ENCODE results near the gene MIPOL1.
"Not testable (repeated sequence)": the region's sequence is repeated elsewhere in the genome, so short reads cannot be mapped to it uniquely, and the experiment has no call there.

DNA sequence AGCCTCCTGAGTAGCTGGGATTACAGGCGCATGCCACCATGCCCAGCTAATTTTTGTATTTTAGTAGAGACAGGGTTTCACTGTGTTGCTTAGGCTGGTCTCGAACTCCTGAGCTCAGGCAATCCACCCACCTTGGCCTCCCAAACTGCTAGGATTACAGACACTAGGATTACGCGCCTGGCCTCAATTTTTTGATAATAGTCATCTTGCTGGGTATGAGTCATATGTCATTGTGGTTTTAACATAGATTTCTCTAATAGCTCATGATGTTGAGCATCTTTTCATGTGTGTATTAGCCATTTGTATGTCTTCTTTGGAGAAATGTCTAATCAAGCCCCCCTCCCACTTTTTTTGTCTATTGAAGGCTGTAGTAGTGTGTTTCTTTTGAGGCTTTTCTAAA, 38.3 kb downstream of the MIPOL1 start:
- TF ChIP-seq RCOR1 (IDR thresholded peaks at IDR 0.05; ENCODE audit: insufficient replicate concordance, low read length); POLR2A (IDR thresholded peaks at IDR 0.05; ENCODE audit: low read depth, low read length); CEBPB (IDR thresholded peaks at IDR 0.05; ENCODE audit: low read depth, low read length); ELK1 (IDR thresholded peaks at IDR 0.05; ENCODE audit: borderline replicate concordance, low read depth, low read length); RFX5 (IDR thresholded peaks at IDR 0.05; ENCODE audit: low read depth, low read length); SMC3 (IDR thresholded peaks at IDR 0.05; ENCODE audit: low read depth, low read length); USF2 (IDR thresholded peaks at IDR 0.05; ENCODE audit: low read depth, low read length); CHD1 (IDR thresholded peaks at IDR 0.05; ENCODE audit: low read depth, low read length); RAD21 (IDR thresholded peaks at IDR 0.05; ENCODE audit: low read length); BHLHE40 (IDR thresholded peaks at IDR 0.05; ENCODE audit: low read depth, low read length): not testable (repeated sequence)
- TF ChIP-seq, protein P1, sequence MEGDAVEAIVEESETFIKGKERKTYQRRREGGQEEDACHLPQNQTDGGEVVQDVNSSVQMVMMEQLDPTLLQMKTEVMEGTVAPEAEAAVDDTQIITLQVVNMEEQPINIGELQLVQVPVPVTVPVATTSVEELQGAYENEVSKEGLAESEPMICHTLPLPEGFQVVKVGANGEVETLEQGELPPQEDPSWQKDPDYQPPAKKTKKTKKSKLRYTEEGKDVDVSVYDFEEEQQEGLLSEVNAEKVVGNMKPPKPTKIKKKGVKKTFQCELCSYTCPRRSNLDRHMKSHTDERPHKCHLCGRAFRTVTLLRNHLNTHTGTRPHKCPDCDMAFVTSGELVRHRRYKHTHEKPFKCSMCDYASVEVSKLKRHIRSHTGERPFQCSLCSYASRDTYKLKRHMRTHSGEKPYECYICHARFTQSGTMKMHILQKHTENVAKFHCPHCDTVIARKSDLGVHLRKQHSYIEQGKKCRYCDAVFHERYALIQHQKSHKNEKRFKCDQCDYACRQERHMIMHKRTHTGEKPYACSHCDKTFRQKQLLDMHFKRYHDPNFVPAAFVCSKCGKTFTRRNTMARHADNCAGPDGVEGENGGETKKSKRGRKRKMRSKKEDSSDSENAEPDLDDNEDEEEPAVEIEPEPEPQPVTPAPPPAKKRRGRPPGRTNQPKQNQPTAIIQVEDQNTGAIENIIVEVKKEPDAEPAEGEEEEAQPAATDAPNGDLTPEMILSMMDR (conservative IDR thresholded peaks at IDR 0.05; ENCODE audit: low read depth, low read length) = not testable (repeated sequence)
- peak; percentile 55 for TF ChIP-seq FOS (IDR thresholded peaks at IDR 0.05; ENCODE audit: low read depth, low read length)
